HCT116 (cell line): Measurements from ENCODE around the gene NUDT5. TPM values are rescaled to one million over a fixed set of nuclear protein-coding genes. Genes with fewer than 3 reads are reported as not detected.

Source experiments
- ATAC-seq: fragments of 200-7000 bp; cut with Tn5 transposase; 2 replicates; pipeline ENCODE4 v1.9.1; 2020; ENCODE audit warnings: mild to moderate bottlenecking, moderate library complexity
- BruUV-seq: library from RNA; stranded (reverse); fragments of 400-500 nt; replicated peaks from 2 replicates; lab custom pipeline; 2021; lab: Mats Ljungman, UMichigan
- CTCF ChIA-PET: fragments of 300-600 bp; sonication (Branson Sonifier 250); formaldehyde crosslinking; loops from one replicate; lab custom pipeline; 2021; ENCODE audit warnings: antibody characterized with exemption; lab: Charles Lee
- POLR2A ChIA-PET: fragments of 300-600, 350-600 bp; sonication (Branson Sonifier 250); formaldehyde crosslinking; loops from one replicate; lab custom pipeline; 2021; ENCODE audit warnings: antibody characterized with exemption; lab: Charles Lee
- RAD21 ChIA-PET, 2 experiments: fragments of 300-600 bp; sonication (Branson Sonifier 250); formaldehyde crosslinking; loops; one replicate each; lab custom pipeline; 2023; ENCODE audit warnings: low total read pairs in 2 of 2; ENCODE audit not compliant: uncharacterized antibody in 2 of 2, unreplicated experiment in 2 of 2, low non-redundant PET in 1 of 2; lab: Charles Lee
- DNase-seq: peaks from one replicate; pipeline ENCODE4 v3.0.0-alpha.2; 2010; ENCODE audit warnings: low read depth, low spot score
- H2AFZ ChIP-seq: fragments of 200-600 bp; shearing (Covaris generic), sonication (generic); 2 replicates; pipeline ENCODE4 v1.6.1; 2017; ENCODE audit warnings: low read depth, mixed run types, mixed read lengths, antibody characterized with exemption, low read length; ENCODE audit not compliant: poor library complexity, severe bottlenecking
- H3K27ac ChIP-seq: 2 replicates; pipeline ENCODE4 v1.5.1; 2012; ENCODE audit warnings: low read depth, low read length
- H3K27me3 ChIP-seq: fragments of 200-600 bp; sonication (generic); 2 replicates; pipeline ENCODE4 v1.6.1; 2016; ENCODE audit warnings: mixed run types, low read length, mixed read lengths; ENCODE audit not compliant: insufficient read depth
- H3K36me3 ChIP-seq, 2 experiments: fragments of 200-500 bp in 1 of 2; fragments of 200-600 bp in 1 of 2; sonication (Bioruptor generic) in 1 of 2; sonication (generic) in 1 of 2; 2 replicates each; pipeline versions ENCODE4 v1.5.1 to v1.6.1; 2014 to 2016; ENCODE audit warnings: low read length in 2 of 2, inconsistent platforms in 1 of 2, mixed read lengths in 1 of 2, mixed run types in 1 of 2; ENCODE audit not compliant: insufficient read depth in 2 of 2, control insufficient read depth in 1 of 2
- H3K4me1 ChIP-seq, 2 experiments: fragments of 200-600 bp in 1 of 2; sonication (generic) in 1 of 2; 2 replicates each; pipeline versions ENCODE4 v1.5.1 to v1.6.1; 2012 to 2017; ENCODE audit warnings: low read length in 2 of 2, inconsistent platforms in 1 of 2, mild to moderate bottlenecking in 1 of 2, mixed read lengths in 1 of 2, mixed run types in 1 of 2, moderate library complexity in 1 of 2; ENCODE audit not compliant: insufficient read depth in 2 of 2, control insufficient read depth in 1 of 2
- H3K4me2 ChIP-seq: fragments of 200-600 bp; sonication (generic); 2 replicates; pipeline ENCODE4 v1.6.1; 2017; ENCODE audit warnings: mixed run types, low read length, mixed read lengths
- H3K4me3 ChIP-seq, 2 experiments: fragments of 200-600 bp in 1 of 2; sonication (generic) in 1 of 2; replicated peaks in 1 of 2; 2 replicates each; pipeline ENCODE4 v1.5.1; 2011 to 2016; ENCODE audit warnings: low read length in 2 of 2, control low read depth in 1 of 2, low read depth in 1 of 2, mild to moderate bottlenecking in 1 of 2, mixed read lengths in 1 of 2, mixed run types in 1 of 2
- H3K79me2 ChIP-seq: fragments of 200-600 bp; sonication (generic); 2 replicates; pipeline ENCODE4 v1.6.1; 2017; ENCODE audit warnings: mild to moderate bottlenecking, mixed run types, low read length, moderate library complexity, mixed read lengths; ENCODE audit not compliant: insufficient read depth
- H3K9ac ChIP-seq: fragments of 200-600 bp; sonication (generic); 2 replicates; pipeline ENCODE4 v1.6.1; 2016; ENCODE audit warnings: low read length, mixed read lengths
- H3K9me2 ChIP-seq: fragments of 200-600 bp; sonication (generic), shearing (Covaris generic); 2 replicates; pipeline ENCODE4 v1.6.1; 2017; ENCODE audit warnings: mixed run types, mild to moderate bottlenecking, moderate library complexity; ENCODE audit not compliant: insufficient read depth
- H3K9me3 ChIP-seq, 2 experiments: fragments of 200-500 bp in 1 of 2; fragments of 200-600 bp in 1 of 2; sonication (Bioruptor generic) in 1 of 2; sonication (generic) in 1 of 2; 2 replicates each; pipeline ENCODE4 v1.6.1; 2014 to 2017; ENCODE audit warnings: low read length in 2 of 2, mixed read lengths in 2 of 2, inconsistent platforms in 1 of 2, low read depth in 1 of 2, mild to moderate bottlenecking in 1 of 2, mixed run types in 1 of 2, moderate library complexity in 1 of 2; ENCODE audit not compliant: control insufficient read depth in 1 of 2, insufficient read depth in 1 of 2
- H4K20me1 ChIP-seq: fragments of 200-600 bp; sonication (generic), shearing (Covaris generic); 2 replicates; pipeline ENCODE4 v1.6.1; 2017; ENCODE audit warnings: mixed run types, mild to moderate bottlenecking, moderate library complexity; ENCODE audit not compliant: insufficient read depth
- CBX3 ChIP-seq: IDR thresholded peaks from 2 replicates; pipeline ENCODE4 v1.6.1; 2012; ENCODE audit warnings: low read depth
- CEBPB ChIP-seq: IDR thresholded peaks from 2 replicates; pipeline ENCODE4 v1.6.1; 2012; ENCODE audit warnings: low read depth
- EGR1 ChIP-seq: IDR thresholded peaks from 2 replicates; pipeline ENCODE4 v1.6.1; 2012; ENCODE audit warnings: low read depth
- ELF1 ChIP-seq: IDR thresholded peaks from 2 replicates; pipeline ENCODE4 v1.6.1; 2012; ENCODE audit warnings: low read depth, borderline replicate concordance
- EZH2 ChIP-seq: fragments of 200-600 bp; sonication (generic); IDR thresholded peaks from 2 replicates; pipeline ENCODE4 v1.6.1; 2017; ENCODE audit warnings: antibody characterized with exemption, mixed run types
- FOSL1 ChIP-seq: IDR thresholded peaks from 2 replicates; pipeline ENCODE4 v1.6.1; 2012; ENCODE audit warnings: low read depth
- POLR2A ChIP-seq: IDR thresholded peaks from 2 replicates; pipeline ENCODE4 v1.7.0; 2011; ENCODE audit warnings: borderline replicate concordance; ENCODE audit not compliant: insufficient read depth, insufficient read length; ENCODE audit errors: extremely low read depth
- POLR2AphosphoS5 ChIP-seq: IDR thresholded peaks from 2 replicates; pipeline ENCODE4 v1.6.1; 2011; ENCODE audit warnings: mild to moderate bottlenecking, low read depth, low read length, moderate library complexity
- RAD21 ChIP-seq: IDR thresholded peaks from 2 replicates; pipeline ENCODE4 v1.6.1; 2012; ENCODE audit warnings: low read depth, mild to moderate bottlenecking
- TCF7L2 ChIP-seq: IDR thresholded peaks from 2 replicates; pipeline ENCODE4 v1.7.0; 2011; ENCODE audit warnings: borderline replicate concordance, inconsistent platforms; ENCODE audit not compliant: insufficient read depth, insufficient read length; ENCODE audit errors: extremely low read depth
- YY1 ChIP-seq: IDR thresholded peaks from 2 replicates; pipeline ENCODE4 v1.6.1; 2011; ENCODE audit warnings: low read length, low read depth, moderate library complexity, mild to moderate bottlenecking; ENCODE audit not compliant: insufficient replicate concordance; ENCODE audit errors: extremely low read depth
- ZFX ChIP-seq: fragments of 450-650 bp; IDR thresholded peaks from 2 replicates; pipeline ENCODE4 v1.6.1; 2017
- intact Hi-C: fragments of 100-400 bp; cut with micrococcal nuclease; formaldehyde crosslinking; loops from 2 replicates; pipeline ENCODE4 v1.10.0; 2022
- total RNA-seq: library from RNA; stranded (reverse); gene quantifications from one replicate; pipeline ENCODE4 v1.2.1, GENCODE V29; 2021; ENCODE audit not compliant: unreplicated experiment
- TF ChIP-seq, protein P1 (sequence below): IDR thresholded peaks from 2 replicates; pipeline ENCODE4 v1.6.1; 2012
- TF ChIP-seq, protein P2 (sequence below), 3 experiments: fragments of 200-600 bp in 1 of 3; sonication (generic) in 1 of 3; IDR thresholded peaks in 2 of 3; conservative IDR thresholded peaks in 1 of 3; 2 replicates each; pipeline ENCODE4 v1.5.1; 2012 to 2017; ENCODE audit warnings: low read depth in 2 of 3, low read length in 2 of 3, antibody characterized with exemption in 1 of 3, borderline replicate concordance in 1 of 3, control low read depth in 1 of 3, mild to moderate bottlenecking in 1 of 3, mixed read lengths in 1 of 3, mixed run types in 1 of 3, moderate library complexity in 1 of 3; ENCODE audit not compliant: insufficient read depth in 1 of 3
- TF ChIP-seq, protein P3 (sequence below): IDR thresholded peaks from 2 replicates; pipeline ENCODE4 v1.6.1; 2012; ENCODE audit warnings: low read depth
- TF ChIP-seq, protein P4 (sequence below): IDR thresholded peaks from 2 replicates; pipeline ENCODE4 v1.6.1; 2011; ENCODE audit warnings: mild to moderate bottlenecking, low read length, moderate library complexity; ENCODE audit not compliant: insufficient replicate concordance; ENCODE audit errors: extremely low read depth

Gene NUDT5
- total RNA-seq, 1 experiment from 2014 or later = 101 TPM

GRCh38 chr10:12184165-12184564 lies 11.5 kb downstream of the NUDT5 start:
- no peak overlapping the region for H3K9ac ChIP-seq
- no peaks in the 10 kb centered on the region for H3K27me3 ChIP-seq
- H3K79me2 ChIP-seq = peaks cover 39% of the 10 kb centered on the region
- RAD21 ChIA-PET = no interaction called here
- no TSS peak for BruUV-seq
- peaks cover 31 to 32% of the 10 kb centered on the region in 2 experiments; a peak in 3 of 4 replicates for H3K36me3 ChIP-seq
- peaks cover 10% of the 10 kb centered on the region; the same call in 1 of the 2 replicates for H4K20me1 ChIP-seq
- CTCF ChIA-PET = no interaction called here
- no peaks in the 10 kb centered on the region for H3K9me2 ChIP-seq
- H3K9me3 ChIP-seq = no peaks in the 10 kb centered on the region
- intact Hi-C loops = no loop called here
- H3K4me3 ChIP-seq = no peak overlapping the region
- no peak overlapping the region for H3K4me2 ChIP-seq
- POLR2A ChIA-PET = no interaction called here
- no peak for ATAC-seq
- no peaks in the 10 kb centered on the region for H3K4me1 ChIP-seq
- no peak for DNase-seq
- no peak overlapping the region for H2AFZ ChIP-seq
- H3K27ac ChIP-seq = no peak overlapping the region
- TF ChIP-seq YY1 (no peak), RAD21 (no peak), ZFX (no peak), EGR1 (no peak), TCF7L2 (no peak), FOSL1 (no peak), POLR2AphosphoS5 (no peak), CEBPB (no peak), CBX3 (no peak), POLR2A (no peak), EZH2 (no peak), ELF1 (no peak)
- TF ChIP-seq, protein P1, sequence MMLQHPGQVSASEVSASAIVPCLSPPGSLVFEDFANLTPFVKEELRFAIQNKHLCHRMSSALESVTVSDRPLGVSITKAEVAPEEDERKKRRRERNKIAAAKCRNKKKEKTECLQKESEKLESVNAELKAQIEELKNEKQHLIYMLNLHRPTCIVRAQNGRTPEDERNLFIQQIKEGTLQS = no peak
- TF ChIP-seq, protein P2, sequence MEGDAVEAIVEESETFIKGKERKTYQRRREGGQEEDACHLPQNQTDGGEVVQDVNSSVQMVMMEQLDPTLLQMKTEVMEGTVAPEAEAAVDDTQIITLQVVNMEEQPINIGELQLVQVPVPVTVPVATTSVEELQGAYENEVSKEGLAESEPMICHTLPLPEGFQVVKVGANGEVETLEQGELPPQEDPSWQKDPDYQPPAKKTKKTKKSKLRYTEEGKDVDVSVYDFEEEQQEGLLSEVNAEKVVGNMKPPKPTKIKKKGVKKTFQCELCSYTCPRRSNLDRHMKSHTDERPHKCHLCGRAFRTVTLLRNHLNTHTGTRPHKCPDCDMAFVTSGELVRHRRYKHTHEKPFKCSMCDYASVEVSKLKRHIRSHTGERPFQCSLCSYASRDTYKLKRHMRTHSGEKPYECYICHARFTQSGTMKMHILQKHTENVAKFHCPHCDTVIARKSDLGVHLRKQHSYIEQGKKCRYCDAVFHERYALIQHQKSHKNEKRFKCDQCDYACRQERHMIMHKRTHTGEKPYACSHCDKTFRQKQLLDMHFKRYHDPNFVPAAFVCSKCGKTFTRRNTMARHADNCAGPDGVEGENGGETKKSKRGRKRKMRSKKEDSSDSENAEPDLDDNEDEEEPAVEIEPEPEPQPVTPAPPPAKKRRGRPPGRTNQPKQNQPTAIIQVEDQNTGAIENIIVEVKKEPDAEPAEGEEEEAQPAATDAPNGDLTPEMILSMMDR (IDR thresholded peaks at IDR 0.05 in 2 of 3, conservative IDR thresholded peaks at IDR 0.05 in 1 of 3; ENCODE audit: borderline replicate concordance in 1 of 3, insufficient read depth in 1 of 3, low read depth in 2 of 3, low read length in 2 of 3) = no peak
- TF ChIP-seq, protein P3, sequence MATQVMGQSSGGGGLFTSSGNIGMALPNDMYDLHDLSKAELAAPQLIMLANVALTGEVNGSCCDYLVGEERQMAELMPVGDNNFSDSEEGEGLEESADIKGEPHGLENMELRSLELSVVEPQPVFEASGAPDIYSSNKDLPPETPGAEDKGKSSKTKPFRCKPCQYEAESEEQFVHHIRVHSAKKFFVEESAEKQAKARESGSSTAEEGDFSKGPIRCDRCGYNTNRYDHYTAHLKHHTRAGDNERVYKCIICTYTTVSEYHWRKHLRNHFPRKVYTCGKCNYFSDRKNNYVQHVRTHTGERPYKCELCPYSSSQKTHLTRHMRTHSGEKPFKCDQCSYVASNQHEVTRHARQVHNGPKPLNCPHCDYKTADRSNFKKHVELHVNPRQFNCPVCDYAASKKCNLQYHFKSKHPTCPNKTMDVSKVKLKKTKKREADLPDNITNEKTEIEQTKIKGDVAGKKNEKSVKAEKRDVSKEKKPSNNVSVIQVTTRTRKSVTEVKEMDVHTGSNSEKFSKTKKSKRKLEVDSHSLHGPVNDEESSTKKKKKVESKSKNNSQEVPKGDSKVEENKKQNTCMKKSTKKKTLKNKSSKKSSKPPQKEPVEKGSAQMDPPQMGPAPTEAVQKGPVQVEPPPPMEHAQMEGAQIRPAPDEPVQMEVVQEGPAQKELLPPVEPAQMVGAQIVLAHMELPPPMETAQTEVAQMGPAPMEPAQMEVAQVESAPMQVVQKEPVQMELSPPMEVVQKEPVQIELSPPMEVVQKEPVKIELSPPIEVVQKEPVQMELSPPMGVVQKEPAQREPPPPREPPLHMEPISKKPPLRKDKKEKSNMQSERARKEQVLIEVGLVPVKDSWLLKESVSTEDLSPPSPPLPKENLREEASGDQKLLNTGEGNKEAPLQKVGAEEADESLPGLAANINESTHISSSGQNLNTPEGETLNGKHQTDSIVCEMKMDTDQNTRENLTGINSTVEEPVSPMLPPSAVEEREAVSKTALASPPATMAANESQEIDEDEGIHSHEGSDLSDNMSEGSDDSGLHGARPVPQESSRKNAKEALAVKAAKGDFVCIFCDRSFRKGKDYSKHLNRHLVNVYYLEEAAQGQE = no peak
- TF ChIP-seq, protein P4, sequence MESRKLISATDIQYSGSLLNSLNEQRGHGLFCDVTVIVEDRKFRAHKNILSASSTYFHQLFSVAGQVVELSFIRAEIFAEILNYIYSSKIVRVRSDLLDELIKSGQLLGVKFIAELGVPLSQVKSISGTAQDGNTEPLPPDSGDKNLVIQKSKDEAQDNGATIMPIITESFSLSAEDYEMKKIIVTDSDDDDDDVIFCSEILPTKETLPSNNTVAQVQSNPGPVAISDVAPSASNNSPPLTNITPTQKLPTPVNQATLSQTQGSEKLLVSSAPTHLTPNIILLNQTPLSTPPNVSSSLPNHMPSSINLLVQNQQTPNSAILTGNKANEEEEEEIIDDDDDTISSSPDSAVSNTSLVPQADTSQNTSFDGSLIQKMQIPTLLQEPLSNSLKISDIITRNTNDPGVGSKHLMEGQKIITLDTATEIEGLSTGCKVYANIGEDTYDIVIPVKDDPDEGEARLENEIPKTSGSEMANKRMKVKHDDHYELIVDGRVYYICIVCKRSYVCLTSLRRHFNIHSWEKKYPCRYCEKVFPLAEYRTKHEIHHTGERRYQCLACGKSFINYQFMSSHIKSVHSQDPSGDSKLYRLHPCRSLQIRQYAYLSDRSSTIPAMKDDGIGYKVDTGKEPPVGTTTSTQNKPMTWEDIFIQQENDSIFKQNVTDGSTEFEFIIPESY = no peak
